ENCODE results near the gene MILR1. TPM values are rescaled to one million over a fixed set of nuclear protein-coding genes. Genes with fewer than 3 reads are reported as not detected.
"Not testable (repeated sequence)": the region's sequence is repeated elsewhere in the genome, so short reads cannot be mapped to it uniquely, and the experiment has no call there.

The MILR1 gene
- total RNA-seq, 1 experiment from 2014 or later = 2.4 TPM

DNA sequence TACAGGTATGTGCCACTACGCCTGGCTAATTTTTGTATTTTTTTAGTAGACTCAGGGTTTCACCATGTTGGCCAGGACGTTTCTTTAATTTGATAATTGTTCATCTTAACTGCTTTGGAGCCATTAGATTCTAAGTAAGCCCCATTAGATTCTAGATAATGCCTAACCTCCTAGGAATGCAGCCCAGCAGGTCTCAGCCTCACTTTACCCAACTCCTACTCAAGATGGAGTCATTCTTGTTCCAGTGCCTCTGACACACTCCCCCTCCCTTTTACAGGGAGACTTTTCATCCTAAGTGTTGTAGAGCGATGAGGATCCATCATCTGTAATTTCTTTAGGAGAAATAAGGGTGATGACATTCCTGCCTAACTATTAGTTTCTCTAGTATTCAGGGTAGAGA is 23.7 kb upstream of the MILR1 start:
- no peak for DNase-seq (ENCODE audit: extremely low read depth, low read depth)

DNA sequence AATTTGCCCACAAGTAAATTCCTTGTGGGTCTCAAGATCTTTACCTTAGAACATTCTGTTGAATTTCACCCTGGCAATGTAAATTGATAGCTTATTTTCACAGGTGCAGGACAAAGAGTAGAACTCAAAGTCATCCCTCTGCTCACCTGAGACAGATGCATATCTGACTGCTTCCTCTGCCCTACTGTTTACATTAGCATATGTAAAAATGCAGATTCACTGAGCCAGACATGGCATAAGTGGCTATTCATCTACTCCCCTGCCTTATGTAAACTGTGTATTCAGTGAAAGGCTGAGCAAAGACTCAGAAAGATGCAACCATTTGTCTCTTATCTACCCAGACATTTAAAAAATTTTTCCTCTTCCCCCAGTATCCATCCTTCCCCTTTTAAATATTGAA is 22.3 kb upstream of the MILR1 start:
- DNase-seq (ENCODE audit: extremely low read depth, low read depth) = no peak

DNA sequence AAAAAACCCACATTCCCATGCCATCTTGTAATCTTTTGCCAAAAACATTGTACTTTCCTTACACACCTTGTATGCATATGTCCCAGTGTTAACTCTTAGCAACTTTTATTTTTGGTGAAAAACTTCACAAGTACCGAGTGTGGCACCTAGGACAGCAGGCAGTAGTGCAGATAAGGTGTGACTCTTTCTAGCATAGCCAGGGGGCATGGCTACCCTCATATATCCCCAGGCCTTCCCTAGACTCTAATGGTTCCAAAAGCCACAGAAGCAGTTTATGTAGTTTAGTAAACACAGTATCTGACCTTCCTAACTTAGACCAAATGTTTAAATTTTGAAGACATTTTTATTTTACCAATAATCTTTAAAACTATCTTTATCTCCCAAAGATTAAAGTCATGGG is 20.5 kb upstream of the MILR1 start:
- DNase-seq (ENCODE audit: extremely low read depth, low read depth) = no peak

DNA sequence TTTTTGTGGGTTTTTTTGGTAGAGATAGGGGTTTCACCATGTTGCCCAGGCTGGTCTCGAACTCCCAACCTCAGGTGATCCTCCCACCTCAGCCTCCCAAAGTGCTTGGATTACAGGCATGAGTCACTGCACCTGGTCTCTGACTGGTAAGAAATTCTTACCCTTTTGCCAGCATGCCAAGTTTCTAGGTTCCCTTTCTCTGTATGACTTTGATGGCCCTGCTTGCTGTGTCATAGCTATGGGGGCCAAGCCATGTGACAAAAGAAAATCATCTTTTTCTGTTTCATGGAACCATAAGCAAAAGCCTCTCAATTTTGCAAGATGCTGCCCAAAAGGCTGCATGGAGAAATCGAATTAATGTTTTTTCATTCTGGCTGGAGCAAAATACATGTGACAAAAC is 18.9 kb upstream of the MILR1 start:
- not testable (repeated sequence) for DNase-seq (ENCODE audit: extremely low read depth, low read depth)

DNA sequence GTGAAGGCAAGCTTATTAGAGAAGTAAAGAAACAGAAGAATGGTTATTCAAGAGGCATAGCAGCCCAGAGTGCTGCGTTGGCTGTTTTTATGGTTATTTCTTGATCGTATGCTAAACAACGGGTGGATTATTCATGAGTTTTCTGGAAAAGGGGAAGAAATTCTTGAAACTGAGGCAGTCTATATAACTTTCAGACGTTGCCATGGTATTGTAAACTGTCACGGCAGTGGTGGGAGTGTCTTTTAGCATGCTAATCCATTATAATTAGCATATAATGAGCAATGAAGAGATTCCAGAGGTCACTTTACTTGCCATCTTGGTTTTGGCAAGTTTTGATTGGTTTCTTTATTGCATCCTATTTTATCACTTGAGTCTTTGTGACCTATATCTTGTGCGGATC is 17.4 kb upstream of the MILR1 start:
- DNase-seq (ENCODE audit: extremely low read depth, low read depth) = no peak

DNA sequence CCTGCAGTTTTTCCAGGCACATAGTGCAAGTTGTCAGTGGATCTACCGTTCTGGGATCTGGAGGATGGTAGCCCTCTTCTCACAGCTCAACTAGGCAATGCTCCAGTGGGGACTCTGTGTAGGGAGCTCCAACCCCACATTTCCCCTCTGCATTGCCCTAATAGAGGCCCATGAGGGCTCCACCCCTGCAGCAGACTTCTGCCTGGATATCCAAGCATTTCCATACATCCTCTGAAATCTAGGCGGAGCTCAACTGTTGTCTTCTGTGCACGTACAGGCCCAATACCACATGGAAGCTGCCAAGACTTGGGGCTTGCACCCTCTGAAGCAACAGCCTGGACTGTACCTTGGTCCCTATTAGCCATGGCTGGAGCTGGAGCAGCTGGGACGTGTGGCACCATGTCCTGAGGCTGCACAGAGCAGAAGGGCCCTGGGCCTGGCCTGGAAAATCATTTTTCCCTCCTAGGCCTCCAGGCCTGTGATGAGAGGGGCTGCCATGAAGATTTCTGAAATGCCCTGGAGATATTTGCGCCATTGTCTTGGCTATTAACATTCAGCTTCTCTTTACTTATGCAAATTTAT is 10.9 kb upstream of the MILR1 start:
- DNase-seq (ENCODE audit: extremely low read depth, low read depth) = no peak

DNA sequence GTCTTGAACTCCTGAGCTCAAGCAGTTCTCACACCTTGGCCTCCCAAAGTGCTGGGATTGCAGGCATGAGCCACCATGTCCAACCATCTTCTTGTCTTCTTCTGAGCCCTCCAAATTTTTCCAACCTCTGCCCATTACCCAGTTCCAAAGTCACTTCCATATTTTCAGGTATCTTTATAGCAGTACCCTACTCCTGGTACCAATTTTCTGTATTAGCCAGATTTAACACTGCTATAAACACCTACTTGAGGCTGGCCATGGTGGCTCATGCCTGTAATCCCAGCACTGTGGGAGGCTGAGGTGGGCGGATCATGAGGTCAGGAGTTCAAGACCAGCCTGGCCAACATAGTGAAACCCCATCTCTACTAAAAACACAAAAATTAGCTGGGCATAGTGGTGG is 9.4 kb upstream of the MILR1 start:
- not testable (repeated sequence) for DNase-seq (ENCODE audit: extremely low read depth, low read depth)

DNA sequence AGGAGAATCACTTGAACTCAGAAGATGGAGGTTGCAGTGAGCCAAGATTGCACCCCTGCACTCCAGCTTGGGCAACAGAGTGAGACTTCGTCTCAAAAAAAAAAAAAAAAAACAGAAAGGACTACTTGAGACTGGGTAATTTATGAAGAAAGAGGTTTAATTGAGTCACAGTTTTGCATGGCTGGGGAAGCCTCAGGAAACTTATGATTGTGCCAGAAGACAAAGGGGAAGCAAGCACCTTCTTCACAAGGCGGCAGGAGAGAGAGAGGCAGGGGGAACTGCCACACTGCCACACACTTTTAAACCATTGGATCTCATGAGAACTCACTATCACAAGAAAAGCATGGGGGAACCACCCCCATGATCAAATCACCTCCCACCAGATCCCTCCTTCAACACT is 9.0 kb upstream of the MILR1 start:
- DNase-seq (ENCODE audit: extremely low read depth, low read depth) = no peak

DNA sequence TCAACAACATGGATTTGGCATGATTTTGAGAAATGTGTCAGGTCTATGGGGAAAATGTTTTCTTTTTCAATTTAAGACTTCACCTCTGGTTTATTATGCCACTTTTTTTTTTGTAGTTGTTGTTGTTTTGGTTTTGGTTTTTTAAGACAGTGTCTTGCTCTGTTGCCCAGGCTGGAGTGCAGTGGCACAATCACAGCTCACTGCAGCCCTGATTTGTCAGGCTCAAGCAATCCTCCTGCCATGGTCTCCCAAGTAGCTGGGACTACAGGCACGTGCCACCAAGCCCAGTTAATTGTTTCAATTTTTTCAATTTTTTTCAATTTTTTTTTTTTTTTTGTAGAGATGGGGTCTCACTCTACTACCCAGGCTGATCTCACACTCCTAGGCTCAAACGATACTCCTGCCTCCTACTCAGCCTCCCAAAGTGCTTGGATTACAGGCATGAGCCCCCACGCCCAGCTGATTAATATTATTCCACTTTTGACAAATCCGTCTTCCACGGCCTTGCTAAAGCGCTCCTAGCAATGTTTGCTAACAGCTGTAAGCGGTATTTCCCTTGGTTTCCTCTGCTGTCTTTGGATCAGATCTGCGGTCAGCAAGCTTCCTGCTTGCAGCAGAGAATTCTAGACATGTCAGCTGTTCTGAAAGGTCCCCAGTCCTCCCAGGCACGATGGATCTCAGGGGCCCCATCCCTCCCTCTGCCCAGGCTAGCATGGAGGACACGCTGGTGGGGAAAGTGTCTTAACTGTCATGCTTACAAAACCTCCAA is 7.0 kb upstream of the MILR1 start:
- DNase-seq (ENCODE audit: extremely low read depth, low read depth) = no peak

DNA sequence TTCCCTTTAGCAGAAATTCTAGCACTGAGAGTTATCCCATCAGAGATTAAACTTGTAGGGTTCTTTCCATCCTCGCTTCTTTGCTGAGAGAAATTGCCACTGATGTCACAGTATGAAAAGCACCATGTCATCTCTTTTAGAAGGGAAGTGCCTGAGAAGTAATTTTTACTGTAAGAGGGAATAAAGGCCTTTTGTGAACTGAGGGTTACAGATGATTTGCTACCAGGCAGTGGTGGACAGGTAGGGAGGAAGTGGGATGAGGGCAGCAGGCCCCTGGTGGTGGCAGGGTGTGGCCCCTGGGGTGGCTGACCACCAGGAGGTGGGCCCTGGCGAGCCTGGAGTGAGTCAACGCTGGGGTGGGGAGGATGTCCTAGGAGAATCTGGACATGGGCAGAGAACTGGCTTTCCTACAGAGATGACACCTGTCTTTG is 6.4 kb upstream of the MILR1 start:
- no peak for DNase-seq (ENCODE audit: extremely low read depth, low read depth)

DNA sequence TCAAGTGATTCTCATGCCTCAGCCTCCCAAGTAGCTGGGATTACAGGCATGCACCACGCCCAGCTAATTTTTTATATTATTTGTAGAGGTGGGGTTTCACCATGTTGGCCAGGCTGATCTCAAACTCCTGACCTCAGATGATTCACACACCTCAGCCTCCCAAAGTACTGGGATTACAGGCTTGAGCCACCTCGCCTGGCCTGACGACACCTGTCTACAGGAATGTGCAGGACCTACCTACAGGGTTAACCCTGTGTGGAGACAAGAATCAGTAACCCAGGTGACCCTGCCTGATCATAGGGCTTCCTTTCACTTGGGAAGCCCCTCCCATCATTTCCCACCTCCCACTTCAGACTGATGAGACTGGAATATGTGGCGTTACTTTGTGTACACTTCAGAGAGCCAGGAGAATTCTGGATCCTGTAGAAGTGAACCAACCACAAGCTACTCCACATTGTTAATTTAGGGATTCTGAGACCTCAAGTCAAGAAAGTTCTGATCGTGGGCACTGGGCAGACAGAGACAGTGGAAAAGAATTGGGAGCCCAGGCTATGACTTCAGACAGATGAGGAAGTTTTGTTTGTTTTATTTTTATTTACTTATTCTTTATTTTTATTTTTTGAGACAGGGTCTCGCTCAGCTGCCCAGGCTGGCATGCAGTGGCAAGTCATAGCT is 5.7 kb upstream of the MILR1 start:
- no peak for DNase-seq (ENCODE audit: extremely low read depth, low read depth)

DNA sequence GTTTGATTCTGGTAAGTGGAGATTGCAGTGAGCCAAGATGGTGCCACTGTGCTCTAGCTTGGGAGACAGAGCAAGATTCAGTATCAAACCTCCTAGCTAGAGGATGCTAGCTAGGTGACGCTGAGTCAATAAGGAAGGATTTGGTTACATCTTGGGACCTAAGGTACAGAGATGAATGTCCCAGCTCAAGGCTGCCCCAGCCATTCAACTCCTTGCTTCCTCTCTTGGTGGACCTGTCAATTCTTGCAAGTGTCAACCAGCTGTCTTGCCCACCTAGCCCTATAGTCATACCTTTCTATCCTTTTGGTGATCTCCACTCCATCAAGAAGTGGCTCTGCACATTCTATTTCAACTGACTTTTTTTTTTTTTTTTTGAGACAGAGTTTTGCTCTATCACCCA is 1.4 kb upstream of the MILR1 start:
- no peak for DNase-seq (ENCODE audit: extremely low read depth, low read depth)

DNA sequence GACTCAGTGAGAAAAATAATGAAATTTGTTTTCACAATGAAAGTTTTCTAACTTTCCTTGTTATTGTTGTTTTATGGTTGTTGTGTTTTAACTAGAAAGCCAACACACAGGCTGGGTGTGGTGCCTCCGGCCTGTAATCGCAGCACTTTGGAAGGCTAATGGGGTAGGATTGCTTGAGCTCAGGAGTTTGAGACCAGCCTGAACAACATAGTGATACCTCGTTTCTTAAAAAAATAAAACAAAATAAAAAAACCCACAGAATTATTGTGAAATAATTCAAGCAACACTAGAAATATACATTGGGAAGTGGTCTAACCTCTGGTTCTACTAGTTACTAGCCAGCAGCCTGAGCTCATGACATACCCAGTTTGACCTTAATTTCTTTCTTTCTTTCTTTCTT is 630 bp downstream of the MILR1 start:
- DNase-seq (ENCODE audit: extremely low read depth, low read depth) = no peak

DNA sequence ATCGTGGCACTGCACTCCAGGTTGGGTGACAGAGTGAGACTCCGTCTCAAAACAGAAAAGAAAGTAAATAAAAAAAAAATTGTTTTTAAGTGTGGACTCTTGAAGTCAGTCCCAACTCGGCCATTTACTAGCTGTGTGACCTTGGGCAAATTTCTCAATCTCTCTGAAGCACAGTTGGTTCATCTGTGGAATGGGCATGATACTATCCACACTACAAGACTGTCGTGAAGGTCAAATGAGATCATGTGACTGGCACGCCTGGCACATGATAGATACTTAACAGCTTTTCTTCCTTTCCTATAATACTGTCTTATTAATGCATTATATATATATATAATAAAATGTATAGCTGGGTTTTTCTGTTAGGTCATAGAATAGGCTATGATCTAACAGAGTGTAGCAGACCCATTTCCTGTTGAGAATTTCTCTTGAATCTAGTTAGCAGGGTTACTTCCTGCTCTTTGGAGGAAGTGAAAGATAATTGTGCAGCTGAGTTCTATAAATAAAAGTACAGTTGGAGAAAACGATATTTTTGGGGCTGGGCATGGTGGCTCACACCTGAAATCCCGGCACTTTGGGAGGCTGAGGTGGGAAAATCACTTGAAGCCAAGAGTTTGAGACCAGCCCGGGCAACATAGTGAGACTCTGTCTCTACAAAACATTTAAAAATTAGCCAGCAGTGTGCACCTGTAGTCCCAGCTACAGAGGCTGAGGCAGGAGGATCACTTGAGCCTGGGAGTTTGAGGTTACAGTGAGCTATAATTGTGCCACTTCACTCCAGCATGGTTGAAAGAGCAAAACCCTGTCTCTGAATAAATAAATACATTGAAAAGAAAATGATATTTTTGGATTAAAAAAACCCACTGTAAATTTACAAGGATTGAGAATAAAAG is 7.3 kb downstream of the MILR1 start:
- DNase-seq (ENCODE audit: extremely low read depth, low read depth) = no peak

DNA sequence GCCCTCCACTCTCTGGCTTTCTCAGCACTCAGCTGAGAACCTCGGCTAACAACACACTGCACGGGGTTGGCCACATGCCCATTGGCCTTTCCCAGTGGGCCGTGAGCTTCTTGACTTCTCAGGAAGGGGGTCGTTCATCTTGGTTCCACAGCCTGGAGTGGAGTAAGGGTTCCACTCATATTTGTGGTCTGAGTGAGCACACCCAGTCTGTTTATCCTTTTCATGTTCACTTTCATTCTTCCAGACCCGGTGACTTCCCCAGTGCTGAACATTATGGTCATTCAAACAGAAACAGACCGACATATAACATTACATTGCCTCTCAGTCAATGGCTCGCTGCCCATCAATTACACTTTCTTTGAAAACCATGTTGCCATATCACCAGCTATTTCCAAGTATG is 8.2 kb downstream of the MILR1 start:
- no peak for DNase-seq (ENCODE audit: extremely low read depth, low read depth)

DNA sequence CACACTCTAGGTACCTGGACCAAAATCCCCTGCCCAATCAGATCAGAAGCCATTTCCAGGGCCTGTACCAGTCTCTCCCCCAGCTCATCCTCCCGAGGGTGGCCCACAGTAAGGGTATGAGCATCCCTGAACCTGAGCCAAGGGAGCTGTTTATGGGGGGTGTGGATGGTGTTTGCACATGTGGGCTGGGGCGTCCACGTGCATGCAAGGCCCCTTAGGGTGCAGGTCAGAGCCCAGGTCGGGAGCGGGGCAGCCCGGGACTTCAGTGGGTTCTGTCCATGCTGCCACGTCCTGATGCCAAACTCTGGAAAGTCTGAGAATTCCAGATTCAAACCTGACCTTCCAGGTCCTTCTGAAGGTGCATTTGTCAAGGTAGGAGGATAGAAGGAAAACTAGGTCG is 9.8 kb downstream of the MILR1 start:
- DNase-seq (ENCODE audit: extremely low read depth, low read depth) = no peak

DNA sequence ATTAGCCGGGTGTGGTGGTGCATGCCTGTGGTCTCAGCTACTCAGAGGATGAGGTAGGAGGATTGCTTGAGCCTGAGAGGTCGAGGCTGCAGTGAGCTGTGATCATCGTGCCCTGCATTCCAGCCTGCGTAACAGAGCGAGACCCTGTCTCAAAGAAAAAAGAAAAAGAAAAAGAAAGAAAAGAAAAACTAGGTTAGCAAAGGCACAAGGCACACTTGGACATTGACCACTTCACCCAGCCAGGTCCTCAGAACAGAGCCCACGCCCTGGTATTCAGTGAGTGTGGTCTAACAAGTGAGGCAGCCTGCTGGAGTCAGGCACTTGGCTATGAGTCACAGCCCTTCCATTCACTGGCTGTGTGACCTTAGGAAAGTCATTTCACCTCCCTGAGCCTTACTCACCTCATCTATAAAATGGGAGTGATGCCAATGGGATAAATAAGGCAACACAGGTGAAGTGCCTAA is 10.4 kb downstream of the MILR1 start:
- DNase-seq (ENCODE audit: extremely low read depth, low read depth) = no peak

DNA sequence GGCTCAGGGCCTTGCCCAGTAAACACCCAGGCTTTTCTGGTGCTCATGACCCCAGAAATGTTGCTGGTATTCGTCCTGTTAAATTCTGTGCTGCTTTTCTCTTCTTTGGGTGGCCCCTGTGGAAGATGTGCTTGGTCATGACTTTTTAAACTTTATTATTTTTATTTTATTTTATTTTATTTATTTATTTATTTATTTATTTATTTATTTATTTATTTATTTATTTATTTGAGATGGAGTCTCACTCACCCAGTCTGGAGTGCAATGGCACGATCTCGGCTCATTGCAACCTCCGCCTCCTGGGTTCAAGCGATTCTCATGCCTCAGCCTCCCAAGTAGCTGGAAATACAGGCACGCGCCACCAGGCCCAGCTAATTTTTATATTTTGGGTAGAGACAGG is 10.9 kb downstream of the MILR1 start:
- not testable (repeated sequence) for DNase-seq (ENCODE audit: extremely low read depth, low read depth)

DNA sequence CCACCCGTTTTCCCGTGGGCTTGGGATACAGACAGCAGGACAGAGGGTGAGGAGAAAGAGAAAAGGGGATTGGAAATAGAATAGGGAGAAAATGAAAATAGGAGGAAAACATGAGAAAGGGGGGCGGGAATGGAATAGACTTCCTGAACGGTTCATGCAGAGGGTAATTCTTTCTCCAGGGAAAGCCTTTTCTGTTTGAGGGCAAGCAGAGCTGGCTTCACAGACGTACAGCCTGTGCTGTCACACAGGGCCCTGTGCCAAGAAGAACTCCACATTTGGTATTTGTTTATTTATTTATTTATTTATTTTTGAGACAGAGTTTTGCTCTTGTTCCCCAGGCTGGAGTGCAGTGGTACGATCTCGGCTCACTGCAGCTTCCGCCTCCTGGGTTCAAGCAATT is 12.0 kb downstream of the MILR1 start:
- no peak for DNase-seq (ENCODE audit: extremely low read depth, low read depth)

DNA sequence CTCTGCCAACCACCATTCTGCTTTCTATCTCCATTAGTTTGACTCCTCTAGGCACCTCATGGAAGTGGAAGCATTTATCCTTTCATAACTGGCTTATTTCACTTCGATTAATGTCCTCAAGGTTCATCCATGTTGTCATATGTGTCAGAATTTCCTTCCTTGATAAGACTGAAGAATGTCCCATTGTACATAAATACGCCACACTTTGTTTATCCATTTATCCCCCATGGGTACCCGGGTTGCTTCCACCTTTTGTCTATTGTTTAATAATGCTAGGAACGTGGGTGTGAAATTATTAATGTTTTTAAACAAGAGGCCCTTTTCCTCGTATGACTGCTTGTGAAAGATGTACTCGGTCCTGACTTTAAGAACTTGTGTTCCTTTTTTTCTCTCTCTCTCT is 12.9 kb downstream of the MILR1 start:
- no peak for DNase-seq (ENCODE audit: extremely low read depth, low read depth)

Data from NCI-H460 (cell line).